ENCODE data around the gene TECPR1.

TECPR1 gene

GRCh38 chr7:98211676-98212531, 40.1 kb downstream of the TECPR1 start:
- H3K27ac ChIP-seq (ENCODE audit: low read depth, low read length) = no peak overlapping the region
- H3K27me3 ChIP-seq (ENCODE audit: control insufficient read depth, low read length) = peaks cover 18% of the 10 kb centered on the region
- H3K9me2 ChIP-seq (replicated peaks; ENCODE audit: control insufficient read depth, low read length) = no peaks in the 10 kb centered on the region
- H3K36me3 ChIP-seq (ENCODE audit: control insufficient read depth, low read length) = no peaks in the 10 kb centered on the region
- H3K79me2 ChIP-seq (ENCODE audit: control insufficient read depth, low read length) = no peaks in the 10 kb centered on the region
- peaks cover 17% of the 10 kb centered on the region for H3F3A ChIP-seq (ENCODE audit: control insufficient read depth, insufficient read depth)
- H4K20me1 ChIP-seq (ENCODE audit: control insufficient read depth, insufficient read depth, low read depth, low read length) = peaks cover 22% of the 10 kb centered on the region; the same call in 1 of the 2 replicates
- peak overlapping the region; percentile 38; the same call in 1 of the 2 replicates for H3K4me2 ChIP-seq (ENCODE audit: low read length)
- no peaks in the 10 kb centered on the region for H3K9me3 ChIP-seq (ENCODE audit: control insufficient read depth, insufficient read depth, low read length)
- H3K4me1 ChIP-seq (ENCODE audit: control insufficient read depth, low read length) = peaks cover 5% of the 10 kb centered on the region; the same call in 1 of the 2 replicates
- TF ChIP-seq EZH2phosphoT487 (IDR thresholded peaks at IDR 0.05; ENCODE audit: borderline replicate concordance, low read length) (no peak), CTCF (IDR thresholded peaks at IDR 0.05; ENCODE audit: low read depth, low read length, poor library complexity, severe bottlenecking) (no peak)
- no peak overlapping the region; the same call in 1 of the 2 replicates for H3K4me3 ChIP-seq (ENCODE audit: low read length)

DNA sequence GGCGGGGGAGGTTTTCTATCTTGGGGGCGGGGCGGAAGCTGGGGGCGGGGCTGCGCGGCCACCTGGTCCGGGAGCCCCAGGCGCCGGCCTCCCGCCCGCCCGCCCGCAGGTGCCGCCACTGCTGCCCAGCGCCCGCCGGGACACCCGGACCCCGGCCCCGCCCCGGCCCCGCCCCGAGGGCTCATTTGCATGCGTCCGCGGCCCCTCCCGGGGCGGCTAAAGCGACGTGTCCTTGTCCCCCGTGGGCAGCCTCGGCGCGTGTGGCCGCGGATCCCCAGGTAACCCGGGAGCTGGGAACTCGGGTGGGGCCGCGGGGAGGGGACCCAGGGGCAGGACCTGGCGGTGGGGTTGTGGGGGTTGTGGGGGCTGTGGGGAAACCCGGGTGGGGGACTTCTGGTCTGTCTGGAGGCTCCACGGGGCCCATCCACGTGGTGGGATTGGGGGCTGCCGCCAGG, 40.8 kb downstream of the TECPR1 start, which contains the start of gene BHLHA15:
BHLHA15 (plus strand) TSS at position 219 of the 455 bp plus-strand sequence. CDS start 871 bp downstream, outside the sequence.
- peaks cover 17% of the 10 kb centered on the region for H3F3A ChIP-seq (ENCODE audit: control insufficient read depth, insufficient read depth)
- no peaks in the 10 kb centered on the region for H3K9me2 ChIP-seq (replicated peaks; ENCODE audit: control insufficient read depth, low read length)
- no peaks in the 10 kb centered on the region for H3K9me3 ChIP-seq (ENCODE audit: control insufficient read depth, insufficient read depth, low read length)
- H3K79me2 ChIP-seq (ENCODE audit: control insufficient read depth, low read length) = no peaks in the 10 kb centered on the region
- peaks cover 5% of the 10 kb centered on the region; the same call in 1 of the 2 replicates for H3K4me1 ChIP-seq (ENCODE audit: control insufficient read depth, low read length)
- no peak within 1 kb of the TSS for H3K27ac ChIP-seq (ENCODE audit: low read depth, low read length)
- H3K4me2 ChIP-seq (ENCODE audit: low read length) = peak within 1 kb of the TSS; percentile 38; the same call in 1 of the 2 replicates
- H3K27me3 ChIP-seq (ENCODE audit: control insufficient read depth, low read length) = peaks cover 18% of the 10 kb centered on the region
- H3K36me3 ChIP-seq (ENCODE audit: control insufficient read depth, low read length) = peaks cover 4% of the 10 kb centered on the region; the same call in 1 of the 2 replicates
- no peak within 1 kb of the TSS; the same call in 1 of the 2 replicates for H3K4me3 ChIP-seq (ENCODE audit: low read length)
- TF ChIP-seq CTCF (IDR thresholded peaks at IDR 0.05; ENCODE audit: low read depth, low read length, poor library complexity, severe bottlenecking) (no peak), EZH2phosphoT487 (IDR thresholded peaks at IDR 0.05; ENCODE audit: borderline replicate concordance, low read length) (no peak)
- peaks cover 28% of the 10 kb centered on the region; the same call in 1 of the 2 replicates for H4K20me1 ChIP-seq (ENCODE audit: control insufficient read depth, insufficient read depth, low read depth, low read length)

DNA sequence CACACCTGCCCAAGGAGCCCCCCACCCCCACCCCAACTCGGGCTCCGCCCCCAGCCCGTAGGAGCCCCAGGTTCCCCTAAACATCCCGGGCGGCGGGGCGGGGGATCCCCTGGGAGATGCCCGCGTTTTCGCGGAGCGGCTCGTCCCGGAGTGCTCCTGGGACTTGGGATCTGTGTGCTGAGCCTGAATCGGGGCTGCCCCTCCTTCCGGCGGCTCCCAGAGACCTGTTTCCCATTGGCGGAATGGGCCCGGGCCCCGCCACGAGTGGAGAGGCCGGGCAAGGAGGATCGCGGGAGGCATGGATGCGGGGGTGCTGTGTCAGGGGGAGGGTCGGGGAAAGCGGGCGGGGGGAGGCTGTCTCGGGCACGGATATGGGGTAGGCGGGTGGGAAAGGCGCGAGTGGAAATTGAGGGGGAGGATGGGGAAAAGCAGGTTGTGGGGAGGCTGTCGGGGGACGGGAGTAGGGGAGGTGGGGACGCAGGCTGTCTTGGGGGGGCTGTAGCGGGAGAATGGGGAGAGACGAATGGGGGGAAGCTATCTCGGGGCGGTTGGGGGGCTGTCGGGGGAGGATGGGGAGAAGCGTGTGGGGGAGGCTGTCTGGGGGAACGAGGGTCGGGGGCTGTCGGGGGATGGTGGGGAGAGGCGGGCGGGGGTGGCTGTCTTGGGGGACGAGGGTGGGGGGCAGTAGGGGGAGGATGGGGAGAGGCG, 41.4 kb downstream of the TECPR1 start:
- Histone ChIP-seq H3K9me3 (ENCODE audit: control insufficient read depth, insufficient read depth, low read length) (no peaks in the 10 kb centered on the region), H4K20me1 (ENCODE audit: control insufficient read depth, insufficient read depth, low read depth, low read length) (peaks cover 34% of the 10 kb centered on the region; the same call in 1 of the 2 replicates), H3K4me2 (ENCODE audit: low read length) (no peak overlapping the region), H3K4me3 (ENCODE audit: low read length) (no peak overlapping the region), H3K36me3 (ENCODE audit: control insufficient read depth, low read length) (peaks cover 7% of the 10 kb centered on the region), H3K27me3 (ENCODE audit: control insufficient read depth, low read length) (peaks cover 16% of the 10 kb centered on the region), H3F3A (ENCODE audit: control insufficient read depth, insufficient read depth) (peaks cover 17% of the 10 kb centered on the region), H3K27ac (ENCODE audit: low read depth, low read length) (no peak overlapping the region), H3K9me2 (replicated peaks; ENCODE audit: control insufficient read depth, low read length) (no peaks in the 10 kb centered on the region), H3K4me1 (ENCODE audit: control insufficient read depth, low read length) (peaks cover 5% of the 10 kb centered on the region; the same call in 1 of the 2 replicates), H3K79me2 (ENCODE audit: control insufficient read depth, low read length) (no peaks in the 10 kb centered on the region)
- TF ChIP-seq EZH2phosphoT487 (IDR thresholded peaks at IDR 0.05; ENCODE audit: borderline replicate concordance, low read length) = no peak
- TF ChIP-seq CTCF (IDR thresholded peaks at IDR 0.05; ENCODE audit: low read depth, low read length, poor library complexity, severe bottlenecking) = no peak
